GM12801 (cell line): ENCODE data around the gene ZMYM5.
"Not testable (repeated sequence)": the region's sequence is repeated elsewhere in the genome, so short reads cannot be mapped to it uniquely, and the experiment has no call there.

Experiments used
- CTCF ChIP-seq: IDR thresholded peaks from one replicate; pipeline ENCODE4 v1.5.1; 2011; ENCODE audit warnings: control low read depth; ENCODE audit not compliant: insufficient read length; ENCODE audit errors: extremely low read depth

ZMYM5 gene

GRCh38 chr13:19810996-19811881 is 52.2 kb downstream of the ZMYM5 start:
- no peak for TF ChIP-seq CTCF

GRCh38 chr13:19810151-19810550 is 53.3 kb downstream of the ZMYM5 start:
- no peak for TF ChIP-seq CTCF

- TF ChIP-seq CTCF: no peak
These were observed 57.7 kb downstream of the ZMYM5 start for GRCh38 chr13:19805765-19806164.

- no peak for TF ChIP-seq CTCF
These were observed 67.5 kb downstream of the ZMYM5 start for GRCh38 chr13:19795956-19796355.

GRCh38 chr13:19794631-19795030 is 68.8 kb downstream of the ZMYM5 start:
- TF ChIP-seq CTCF: no peak

- TF ChIP-seq CTCF: no peak
These were observed 71.4 kb downstream of the ZMYM5 start for GRCh38 chr13:19791953-19792537.

- not testable (repeated sequence) for TF ChIP-seq CTCF
These were observed 80.4 kb downstream of the ZMYM5 start, which contains the start of gene PSPC1 for GRCh38 chr13:19782727-19783682. Gene PSPC1 (minus strand): TSS chr13:19782945. CDS start chr13:19782757, 188 bp downstream.
